SIG-M5 treated with dmso at 0.1 percent for 504 hours (cell line): ENCODE measurements around the gene LRRC4.

ENCODE experiments used
- DNase-seq: peaks from one replicate; lab custom pipeline; 2025; ENCODE audit not compliant: unreplicated experiment; lab: John Stamatoyannopoulos, UW

Gene LRRC4

GRCh38 chr7:128060018-128060417, 28.8 kb upstream of the LRRC4 start:
- no peak for DNase-seq

GRCh38 chr7:128059143-128059988, 28.1 kb upstream of the LRRC4 start:
- DNase-seq: no peak

GRCh38 chr7:128057909-128058308, 26.7 kb upstream of the LRRC4 start:
- no peak for DNase-seq

GRCh38 chr7:128056901-128057300, 25.7 kb upstream of the LRRC4 start:
- no peak for DNase-seq

GRCh38 chr7:128055637-128056036, 24.4 kb upstream of the LRRC4 start:
- DNase-seq: no peak

GRCh38 chr7:128054511-128054910, 23.3 kb upstream of the LRRC4 start:
- no peak for DNase-seq

GRCh38 chr7:128053991-128054390, 22.8 kb upstream of the LRRC4 start:
- DNase-seq: no peak

GRCh38 chr7:128053023-128053422, 21.8 kb upstream of the LRRC4 start:
- no peak for DNase-seq

GRCh38 chr7:128052404-128052803, 21.2 kb upstream of the LRRC4 start:
- DNase-seq: no peak

GRCh38 chr7:128045766-128046165, 14.5 kb upstream of the LRRC4 start:
- DNase-seq: no peak

GRCh38 chr7:128045158-128045557, 13.9 kb upstream of the LRRC4 start:
- no peak for DNase-seq

GRCh38 chr7:128044064-128044463, 12.8 kb upstream of the LRRC4 start:
- no peak for DNase-seq

GRCh38 chr7:128042012-128042411, 10.8 kb upstream of the LRRC4 start:
- DNase-seq: no peak

GRCh38 chr7:128041203-128041602, 10.0 kb upstream of the LRRC4 start:
- DNase-seq: no peak

- DNase-seq: no peak
Observed at GRCh38 chr7:128040205-128040604, 9.0 kb upstream of the LRRC4 start.

GRCh38 chr7:128039544-128039953, 8.3 kb upstream of the LRRC4 start:
- DNase-seq: no peak

GRCh38 chr7:128037880-128038619, 6.8 kb upstream of the LRRC4 start:
- no peak for DNase-seq

GRCh38 chr7:128037081-128037480, 5.8 kb upstream of the LRRC4 start:
- DNase-seq: no peak

GRCh38 chr7:128036226-128036940, 5.1 kb upstream of the LRRC4 start:
- DNase-seq: no peak

GRCh38 chr7:128035712-128036111, 4.5 kb upstream of the LRRC4 start:
- peak; percentile 28 for DNase-seq

- no peak for DNase-seq
Observed at GRCh38 chr7:128034825-128035224, 3.6 kb upstream of the LRRC4 start.

- no peak for DNase-seq
Observed at GRCh38 chr7:128033246-128033645, 2.0 kb upstream of the LRRC4 start.
